GM23338 (cell line): ENCODE measurements around the gene BCAS1. TPM values are rescaled to one million over a fixed set of nuclear protein-coding genes. Genes with fewer than 3 reads are reported as not detected.

Source experiments
- ATAC-seq: fragments of 200-7000 bp; cut with Tn5 transposase; 3 replicates; pipeline ENCODE4 v1.9.1; 2020
- DNase-seq: peaks from one replicate; pipeline ENCODE4 v3.0.0-alpha.2; 2015; ENCODE audit warnings: low spot score
- H2AFZ ChIP-seq: fragments of 200-600 bp; sonication (generic); 2 replicates; pipeline ENCODE4 v1.8.0; 2016; ENCODE audit warnings: antibody characterized with exemption, mild to moderate bottlenecking, moderate library complexity
- H3F3A ChIP-seq: fragments of 200-600 bp; sonication (generic); replicated peaks from 2 replicates; pipeline ENCODE4 v1.8.0; 2017; ENCODE audit warnings: antibody characterized with exemption, mixed run types, low read depth
- H3K27ac ChIP-seq: fragments of 200-600 bp; sonication (generic); 2 replicates; pipeline ENCODE4 v1.6.1; 2016; ENCODE audit warnings: low read depth
- H3K27me3 ChIP-seq: fragments of 200-600 bp; sonication (generic); 2 replicates; pipeline ENCODE4 v1.8.0; 2016; ENCODE audit warnings: mild to moderate bottlenecking, mixed run types, moderate library complexity; ENCODE audit not compliant: insufficient read depth
- H3K36me3 ChIP-seq: fragments of 200-600 bp; sonication (generic); 2 replicates; pipeline ENCODE4 v1.8.0; 2016; ENCODE audit warnings: mild to moderate bottlenecking; ENCODE audit not compliant: insufficient read depth
- H3K4me1 ChIP-seq: fragments of 200-600 bp; sonication (generic); 2 replicates; pipeline ENCODE4 v1.8.0; 2016; ENCODE audit warnings: mild to moderate bottlenecking, moderate library complexity; ENCODE audit not compliant: insufficient read depth
- H3K4me2 ChIP-seq: fragments of 200-600 bp; sonication (generic); 2 replicates; pipeline ENCODE4 v1.7.1; 2017; ENCODE audit warnings: mixed run types
- H3K4me3 ChIP-seq: fragments of 200-600 bp; sonication (generic); 2 replicates; pipeline ENCODE4 v1.6.1; 2016; ENCODE audit warnings: mixed run types
- H3K79me2 ChIP-seq: fragments of 200-600 bp; sonication (generic); replicated peaks from 2 replicates; pipeline ENCODE4 v1.8.0; 2017; ENCODE audit warnings: mild to moderate bottlenecking; ENCODE audit not compliant: insufficient read depth
- H3K9me2 ChIP-seq: fragments of 200-600 bp; sonication (generic); 2 replicates; pipeline ENCODE4 v1.8.0; 2017; ENCODE audit not compliant: insufficient read depth
- H4K20me1 ChIP-seq: fragments of 200-600 bp; sonication (generic); replicated peaks from 2 replicates; pipeline ENCODE4 v1.8.0; 2017; ENCODE audit warnings: mild to moderate bottlenecking; ENCODE audit not compliant: insufficient read depth
- H3K27ac Mint-ChIP-seq: 2 replicates; pipeline ENCODE4 v1.8.0; 2020; ENCODE audit warnings: inconsistent platforms, mild to moderate bottlenecking, moderate library complexity, mixed read lengths
- H3K27me3 Mint-ChIP-seq: 3 replicates; pipeline ENCODE4 v1.8.0; 2022; ENCODE audit warnings: low read depth, mild to moderate bottlenecking, moderate library complexity, mixed read lengths, inconsistent platforms; ENCODE audit not compliant: insufficient read depth, poor library complexity
- H3K36me3 Mint-ChIP-seq: 3 replicates; pipeline ENCODE4 v1.8.0; 2021; ENCODE audit warnings: low read depth, mild to moderate bottlenecking, inconsistent platforms, moderate library complexity, mixed read lengths
- H3K4me1 Mint-ChIP-seq: 3 replicates; pipeline ENCODE4 v1.8.0; 2020; ENCODE audit warnings: mild to moderate bottlenecking, inconsistent platforms, mixed read lengths
- H3K4me3 Mint-ChIP-seq: 3 replicates; pipeline ENCODE4 v1.8.0; 2021; ENCODE audit warnings: moderate library complexity, mild to moderate bottlenecking, inconsistent platforms, mixed read lengths
- H3K9me3 Mint-ChIP-seq: 3 replicates; pipeline ENCODE4 v1.8.0; 2020; ENCODE audit warnings: moderate library complexity, mild to moderate bottlenecking, inconsistent platforms, mixed read lengths
- CREB1 ChIP-seq: fragments of 250-450 bp; sonication (Bioruptor Pico); IDR thresholded peaks from 2 replicates; pipeline ENCODE4 v1.5.0; 2020; ENCODE audit warnings: low read depth, mild to moderate bottlenecking, moderate library complexity
- EZH2 ChIP-seq: fragments of 200-600 bp; sonication (generic); IDR thresholded peaks from one replicate; pipeline ENCODE4 v1.8.0; 2017; ENCODE audit warnings: antibody characterized with exemption, mild to moderate bottlenecking, low read depth; ENCODE audit not compliant: unreplicated experiment
- EZH2phosphoT487 ChIP-seq: fragments of 200-600 bp; sonication (generic); IDR thresholded peaks from one replicate; pipeline ENCODE4 v1.8.1; 2018; ENCODE audit warnings: antibody characterized with exemption; ENCODE audit not compliant: unreplicated experiment
- JUNB ChIP-seq: IDR thresholded peaks from one replicate; pipeline ENCODE4 v1.6.1; 2016; ENCODE audit warnings: antibody characterized with exemption; ENCODE audit not compliant: unreplicated experiment
- NANOG ChIP-seq: IDR thresholded peaks from 2 replicates; pipeline ENCODE4 v1.6.1; 2016; ENCODE audit warnings: antibody characterized with exemption, borderline replicate concordance
- POLR2AphosphoS5 ChIP-seq: IDR thresholded peaks from 2 replicates; pipeline ENCODE4 v1.6.1; 2016; ENCODE audit warnings: antibody characterized with exemption, low read depth
- STAT1 ChIP-seq: IDR thresholded peaks from one replicate; pipeline ENCODE4 v1.6.1; 2016; ENCODE audit warnings: antibody characterized with exemption; ENCODE audit not compliant: unreplicated experiment
- ZNF114 ChIP-seq: fragments of 250-450 bp; sonication (Bioruptor Pico); IDR thresholded peaks from 2 replicates; pipeline ENCODE4 v1.5.0; 2020; ENCODE audit warnings: mild to moderate bottlenecking, moderate library complexity
- ZNF331 ChIP-seq: fragments of 250-450 bp; sonication (Bioruptor Pico); IDR thresholded peaks from 2 replicates; pipeline ENCODE4 v1.5.0; 2020; ENCODE audit warnings: low read depth, mild to moderate bottlenecking, moderate library complexity
- polyA plus RNA-seq: library from polyadenylated mRNA; unstranded; fragments of >200 nt; fragmentation: Nextera tagmentation; extraction: Ambion mirVana; gene quantifications from 2 replicates; pipeline ENCODE4 v1.2.1, GENCODE V29; 2016
- total RNA-seq: library from RNA; depleted of rRNA; stranded (reverse); fragments of >200 nt; shearing (Covaris generic); gene quantifications from 2 replicates; pipeline ENCODE4 v1.2.3, GENCODE V29; 2014
- TF ChIP-seq, protein P1 (sequence below): IDR thresholded peaks from one replicate; pipeline ENCODE4 v1.6.1; 2018; ENCODE audit warnings: antibody characterized with exemption; ENCODE audit not compliant: unreplicated experiment
- TF ChIP-seq, protein P2 (sequence below): IDR thresholded peaks from 2 replicates; pipeline ENCODE4 v1.6.1; 2016; ENCODE audit warnings: antibody characterized with exemption
- TF ChIP-seq, protein P3 (sequence below), 2 experiments: fragments of 200-600 bp in 1 of 2; sonication (generic) in 1 of 2; conservative IDR thresholded peaks; 2 replicates each; pipeline versions ENCODE4 v1.5.1 to v1.6.1; 2016 to 2017; ENCODE audit warnings: antibody characterized with exemption in 2 of 2, low read depth in 2 of 2, mild to moderate bottlenecking in 2 of 2, moderate library complexity in 1 of 2
- TF ChIP-seq, protein P4 (sequence below): fragments of 250-450 bp; sonication (Bioruptor Pico); IDR thresholded peaks from 2 replicates; pipeline ENCODE4 v1.5.0; 2020; ENCODE audit warnings: mild to moderate bottlenecking, moderate library complexity

BCAS1 gene
- total and polyA plus RNA-seq, 2 experiments from 2014 or later = 0.17 to 0.19 TPM

DNA sequence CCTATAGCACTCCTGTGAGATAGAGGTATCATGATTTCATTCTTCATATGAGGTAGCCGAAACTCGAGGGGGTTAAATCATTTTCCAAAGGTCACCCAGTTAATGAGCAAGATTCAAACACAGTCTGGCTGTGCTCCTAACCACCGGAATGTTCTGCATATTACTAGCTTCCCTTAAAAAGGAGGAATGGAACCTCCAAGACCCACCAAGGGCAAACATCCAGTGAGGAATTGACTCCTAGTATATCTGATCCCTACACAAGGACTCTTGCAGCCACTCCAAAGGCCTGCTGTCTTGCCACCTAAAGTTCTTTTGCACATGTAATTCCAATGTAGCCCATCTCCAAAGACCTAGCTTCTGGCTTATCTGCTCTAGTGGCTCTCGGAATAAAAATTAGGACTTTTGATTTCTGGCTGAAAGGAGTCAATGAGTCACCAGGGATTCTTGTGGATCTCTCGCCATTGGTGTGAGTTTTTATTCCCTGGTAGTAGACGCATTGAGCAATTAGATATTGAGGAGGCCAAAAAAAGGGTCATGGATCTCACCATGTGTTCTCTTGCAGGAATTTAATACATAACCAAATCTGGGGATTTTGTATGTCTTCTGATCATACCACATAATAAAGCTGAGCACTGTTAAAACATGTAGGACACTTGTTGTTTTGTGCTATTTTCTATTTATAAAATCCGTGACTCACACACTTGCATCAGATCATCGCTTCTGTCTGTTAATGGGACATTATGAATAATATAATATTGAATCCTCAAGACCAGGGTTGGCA, 9.1 kb downstream of the BCAS1 start:
- H3K4me3 Mint-ChIP-seq = no peak overlapping the region
- Histone ChIP-seq H3K27ac (no peak overlapping the region), H3F3A (no peaks in the 10 kb centered on the region), H3K4me3 (no peak overlapping the region), H3K9me2 (no peaks in the 10 kb centered on the region), H3K36me3 (no peaks in the 10 kb centered on the region), H4K20me1 (no peaks in the 10 kb centered on the region), H3K4me1 (peaks cover 4% of the 10 kb centered on the region; the same call in 1 of the 2 replicates), H3K27me3 (no peaks in the 10 kb centered on the region), H2AFZ (no peak overlapping the region), H3K79me2 (no peaks in the 10 kb centered on the region), H3K4me2 (no peak overlapping the region)
- no peaks in the 10 kb centered on the region for H3K9me3 Mint-ChIP-seq
- peaks cover 4% of the 10 kb centered on the region for H3K27me3 Mint-ChIP-seq
- H3K4me1 Mint-ChIP-seq = peaks cover 12% of the 10 kb centered on the region
- H3K27ac Mint-ChIP-seq = no peak overlapping the region; the same call in 1 of the 2 replicates
- ATAC-seq (no peak), DNase-seq (no peak)
- no peaks in the 10 kb centered on the region for H3K36me3 Mint-ChIP-seq
- no peak for TF ChIP-seq NANOG
- TF ChIP-seq ZNF331 (CRISPR knock-in tag) = no peak
- TF ChIP-seq, protein P1, sequence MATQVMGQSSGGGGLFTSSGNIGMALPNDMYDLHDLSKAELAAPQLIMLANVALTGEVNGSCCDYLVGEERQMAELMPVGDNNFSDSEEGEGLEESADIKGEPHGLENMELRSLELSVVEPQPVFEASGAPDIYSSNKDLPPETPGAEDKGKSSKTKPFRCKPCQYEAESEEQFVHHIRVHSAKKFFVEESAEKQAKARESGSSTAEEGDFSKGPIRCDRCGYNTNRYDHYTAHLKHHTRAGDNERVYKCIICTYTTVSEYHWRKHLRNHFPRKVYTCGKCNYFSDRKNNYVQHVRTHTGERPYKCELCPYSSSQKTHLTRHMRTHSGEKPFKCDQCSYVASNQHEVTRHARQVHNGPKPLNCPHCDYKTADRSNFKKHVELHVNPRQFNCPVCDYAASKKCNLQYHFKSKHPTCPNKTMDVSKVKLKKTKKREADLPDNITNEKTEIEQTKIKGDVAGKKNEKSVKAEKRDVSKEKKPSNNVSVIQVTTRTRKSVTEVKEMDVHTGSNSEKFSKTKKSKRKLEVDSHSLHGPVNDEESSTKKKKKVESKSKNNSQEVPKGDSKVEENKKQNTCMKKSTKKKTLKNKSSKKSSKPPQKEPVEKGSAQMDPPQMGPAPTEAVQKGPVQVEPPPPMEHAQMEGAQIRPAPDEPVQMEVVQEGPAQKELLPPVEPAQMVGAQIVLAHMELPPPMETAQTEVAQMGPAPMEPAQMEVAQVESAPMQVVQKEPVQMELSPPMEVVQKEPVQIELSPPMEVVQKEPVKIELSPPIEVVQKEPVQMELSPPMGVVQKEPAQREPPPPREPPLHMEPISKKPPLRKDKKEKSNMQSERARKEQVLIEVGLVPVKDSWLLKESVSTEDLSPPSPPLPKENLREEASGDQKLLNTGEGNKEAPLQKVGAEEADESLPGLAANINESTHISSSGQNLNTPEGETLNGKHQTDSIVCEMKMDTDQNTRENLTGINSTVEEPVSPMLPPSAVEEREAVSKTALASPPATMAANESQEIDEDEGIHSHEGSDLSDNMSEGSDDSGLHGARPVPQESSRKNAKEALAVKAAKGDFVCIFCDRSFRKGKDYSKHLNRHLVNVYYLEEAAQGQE = no peak
- TF ChIP-seq STAT1 = no peak
- no peak for TF ChIP-seq EZH2
- TF ChIP-seq, protein P2, sequence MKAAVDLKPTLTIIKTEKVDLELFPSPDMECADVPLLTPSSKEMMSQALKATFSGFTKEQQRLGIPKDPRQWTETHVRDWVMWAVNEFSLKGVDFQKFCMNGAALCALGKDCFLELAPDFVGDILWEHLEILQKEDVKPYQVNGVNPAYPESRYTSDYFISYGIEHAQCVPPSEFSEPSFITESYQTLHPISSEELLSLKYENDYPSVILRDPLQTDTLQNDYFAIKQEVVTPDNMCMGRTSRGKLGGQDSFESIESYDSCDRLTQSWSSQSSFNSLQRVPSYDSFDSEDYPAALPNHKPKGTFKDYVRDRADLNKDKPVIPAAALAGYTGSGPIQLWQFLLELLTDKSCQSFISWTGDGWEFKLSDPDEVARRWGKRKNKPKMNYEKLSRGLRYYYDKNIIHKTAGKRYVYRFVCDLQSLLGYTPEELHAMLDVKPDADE = no peak
- no peak for TF ChIP-seq ZNF114
- TF ChIP-seq CREB1 (CRISPR knock-in tag) = no peak
- no peak for TF ChIP-seq JUNB
- TF ChIP-seq POLR2AphosphoS5 = no peak
- TF ChIP-seq, protein P3, sequence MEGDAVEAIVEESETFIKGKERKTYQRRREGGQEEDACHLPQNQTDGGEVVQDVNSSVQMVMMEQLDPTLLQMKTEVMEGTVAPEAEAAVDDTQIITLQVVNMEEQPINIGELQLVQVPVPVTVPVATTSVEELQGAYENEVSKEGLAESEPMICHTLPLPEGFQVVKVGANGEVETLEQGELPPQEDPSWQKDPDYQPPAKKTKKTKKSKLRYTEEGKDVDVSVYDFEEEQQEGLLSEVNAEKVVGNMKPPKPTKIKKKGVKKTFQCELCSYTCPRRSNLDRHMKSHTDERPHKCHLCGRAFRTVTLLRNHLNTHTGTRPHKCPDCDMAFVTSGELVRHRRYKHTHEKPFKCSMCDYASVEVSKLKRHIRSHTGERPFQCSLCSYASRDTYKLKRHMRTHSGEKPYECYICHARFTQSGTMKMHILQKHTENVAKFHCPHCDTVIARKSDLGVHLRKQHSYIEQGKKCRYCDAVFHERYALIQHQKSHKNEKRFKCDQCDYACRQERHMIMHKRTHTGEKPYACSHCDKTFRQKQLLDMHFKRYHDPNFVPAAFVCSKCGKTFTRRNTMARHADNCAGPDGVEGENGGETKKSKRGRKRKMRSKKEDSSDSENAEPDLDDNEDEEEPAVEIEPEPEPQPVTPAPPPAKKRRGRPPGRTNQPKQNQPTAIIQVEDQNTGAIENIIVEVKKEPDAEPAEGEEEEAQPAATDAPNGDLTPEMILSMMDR (conservative IDR thresholded peaks at IDR 0.05; ENCODE audit: low read depth in 2 of 2) = no peak
- TF ChIP-seq, protein P4, sequence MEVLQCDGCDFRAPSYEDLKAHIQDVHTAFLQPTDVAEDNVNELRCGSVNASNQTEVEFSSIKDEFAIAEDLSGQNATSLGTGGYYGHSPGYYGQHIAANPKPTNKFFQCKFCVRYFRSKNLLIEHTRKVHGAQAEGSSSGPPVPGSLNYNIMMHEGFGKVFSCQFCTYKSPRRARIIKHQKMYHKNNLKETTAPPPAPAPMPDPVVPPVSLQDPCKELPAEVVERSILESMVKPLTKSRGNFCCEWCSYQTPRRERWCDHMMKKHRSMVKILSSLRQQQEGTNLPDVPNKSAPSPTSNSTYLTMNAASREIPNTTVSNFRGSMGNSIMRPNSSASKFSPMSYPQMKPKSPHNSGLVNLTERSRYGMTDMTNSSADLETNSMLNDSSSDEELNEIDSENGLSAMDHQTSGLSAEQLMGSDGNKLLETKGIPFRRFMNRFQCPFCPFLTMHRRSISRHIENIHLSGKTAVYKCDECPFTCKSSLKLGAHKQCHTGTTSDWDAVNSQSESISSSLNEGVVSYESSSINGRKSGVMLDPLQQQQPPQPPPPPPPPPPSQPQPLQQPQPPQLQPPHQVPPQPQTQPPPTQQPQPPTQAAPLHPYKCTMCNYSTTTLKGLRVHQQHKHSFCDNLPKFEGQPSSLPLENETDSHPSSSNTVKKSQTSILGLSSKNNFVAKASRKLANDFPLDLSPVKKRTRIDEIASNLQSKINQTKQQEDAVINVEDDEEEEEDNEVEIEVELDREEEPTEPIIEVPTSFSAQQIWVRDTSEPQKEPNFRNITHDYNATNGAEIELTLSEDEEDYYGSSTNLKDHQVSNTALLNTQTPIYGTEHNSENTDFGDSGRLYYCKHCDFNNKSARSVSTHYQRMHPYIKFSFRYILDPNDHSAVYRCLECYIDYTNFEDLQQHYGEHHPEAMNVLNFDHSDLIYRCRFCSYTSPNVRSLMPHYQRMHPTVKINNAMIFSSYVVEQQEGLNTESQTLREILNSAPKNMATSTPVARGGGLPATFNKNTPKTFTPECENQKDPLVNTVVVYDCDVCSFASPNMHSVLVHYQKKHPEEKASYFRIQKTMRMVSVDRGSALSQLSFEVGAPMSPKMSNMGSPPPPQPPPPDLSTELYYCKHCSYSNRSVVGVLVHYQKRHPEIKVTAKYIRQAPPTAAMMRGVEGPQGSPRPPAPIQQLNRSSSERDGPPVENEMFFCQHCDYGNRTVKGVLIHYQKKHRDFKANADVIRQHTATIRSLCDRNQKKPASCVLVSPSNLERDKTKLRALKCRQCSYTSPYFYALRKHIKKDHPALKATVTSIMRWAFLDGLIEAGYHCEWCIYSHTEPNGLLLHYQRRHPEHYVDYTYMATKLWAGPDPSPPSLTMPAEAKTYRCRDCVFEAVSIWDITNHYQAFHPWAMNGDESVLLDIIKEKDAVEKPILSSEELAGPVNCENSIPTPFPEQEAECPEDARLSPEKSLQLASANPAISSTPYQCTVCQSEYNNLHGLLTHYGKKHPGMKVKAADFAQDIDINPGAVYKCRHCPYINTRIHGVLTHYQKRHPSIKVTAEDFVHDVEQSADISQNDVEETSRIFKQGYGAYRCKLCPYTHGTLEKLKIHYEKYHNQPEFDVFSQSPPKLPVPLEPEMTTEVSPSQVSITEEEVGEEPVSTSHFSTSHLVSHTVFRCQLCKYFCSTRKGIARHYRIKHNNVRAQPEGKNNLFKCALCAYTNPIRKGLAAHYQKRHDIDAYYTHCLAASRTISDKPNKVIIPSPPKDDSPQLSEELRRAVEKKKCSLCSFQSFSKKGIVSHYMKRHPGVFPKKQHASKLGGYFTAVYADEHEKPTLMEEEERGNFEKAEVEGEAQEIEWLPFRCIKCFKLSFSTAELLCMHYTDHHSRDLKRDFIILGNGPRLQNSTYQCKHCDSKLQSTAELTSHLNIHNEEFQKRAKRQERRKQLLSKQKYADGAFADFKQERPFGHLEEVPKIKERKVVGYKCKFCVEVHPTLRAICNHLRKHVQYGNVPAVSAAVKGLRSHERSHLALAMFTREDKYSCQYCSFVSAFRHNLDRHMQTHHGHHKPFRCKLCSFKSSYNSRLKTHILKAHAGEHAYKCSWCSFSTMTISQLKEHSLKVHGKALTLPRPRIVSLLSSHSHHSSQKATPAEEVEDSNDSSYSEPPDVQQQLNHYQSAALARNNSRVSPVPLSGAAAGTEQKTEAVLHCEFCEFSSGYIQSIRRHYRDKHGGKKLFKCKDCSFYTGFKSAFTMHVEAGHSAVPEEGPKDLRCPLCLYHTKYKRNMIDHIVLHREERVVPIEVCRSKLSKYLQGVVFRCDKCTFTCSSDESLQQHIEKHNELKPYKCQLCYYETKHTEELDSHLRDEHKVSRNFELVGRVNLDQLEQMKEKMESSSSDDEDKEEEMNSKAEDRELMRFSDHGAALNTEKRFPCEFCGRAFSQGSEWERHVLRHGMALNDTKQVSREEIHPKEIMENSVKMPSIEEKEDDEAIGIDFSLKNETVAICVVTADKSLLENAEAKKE (CRISPR knock-in tag) = no peak
- TF ChIP-seq EZH2phosphoT487 = no peak
